Measurements from ENCODE around the gene RPL26.
"Not testable (repeated sequence)": the region's sequence is repeated elsewhere in the genome, so short reads cannot be mapped to it uniquely, and the experiment has no call there.

RPL26 gene

DNA sequence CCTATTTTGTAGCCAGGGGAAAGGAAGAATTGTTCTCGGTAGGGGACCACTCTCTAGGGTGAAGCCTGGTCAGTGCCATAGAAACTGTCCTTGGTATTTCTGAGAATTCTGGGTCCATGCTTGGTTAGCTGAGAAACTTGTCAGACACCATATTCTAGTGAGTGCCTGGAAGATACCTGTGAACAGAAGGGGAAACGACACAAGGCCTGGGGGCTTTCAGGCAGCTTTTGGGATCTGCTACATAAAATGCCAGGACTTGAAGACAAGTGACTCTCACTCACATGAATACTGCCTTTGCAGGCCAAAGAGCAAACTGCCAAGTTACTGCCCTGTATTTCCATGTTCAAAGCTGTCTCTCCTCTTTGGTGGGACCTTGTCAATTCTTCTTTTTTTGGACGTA lies 25.1 kb downstream of the RPL26 start:
- DNase-seq (ENCODE audit: low read depth): no peak
- TF ChIP-seq, protein P1, sequence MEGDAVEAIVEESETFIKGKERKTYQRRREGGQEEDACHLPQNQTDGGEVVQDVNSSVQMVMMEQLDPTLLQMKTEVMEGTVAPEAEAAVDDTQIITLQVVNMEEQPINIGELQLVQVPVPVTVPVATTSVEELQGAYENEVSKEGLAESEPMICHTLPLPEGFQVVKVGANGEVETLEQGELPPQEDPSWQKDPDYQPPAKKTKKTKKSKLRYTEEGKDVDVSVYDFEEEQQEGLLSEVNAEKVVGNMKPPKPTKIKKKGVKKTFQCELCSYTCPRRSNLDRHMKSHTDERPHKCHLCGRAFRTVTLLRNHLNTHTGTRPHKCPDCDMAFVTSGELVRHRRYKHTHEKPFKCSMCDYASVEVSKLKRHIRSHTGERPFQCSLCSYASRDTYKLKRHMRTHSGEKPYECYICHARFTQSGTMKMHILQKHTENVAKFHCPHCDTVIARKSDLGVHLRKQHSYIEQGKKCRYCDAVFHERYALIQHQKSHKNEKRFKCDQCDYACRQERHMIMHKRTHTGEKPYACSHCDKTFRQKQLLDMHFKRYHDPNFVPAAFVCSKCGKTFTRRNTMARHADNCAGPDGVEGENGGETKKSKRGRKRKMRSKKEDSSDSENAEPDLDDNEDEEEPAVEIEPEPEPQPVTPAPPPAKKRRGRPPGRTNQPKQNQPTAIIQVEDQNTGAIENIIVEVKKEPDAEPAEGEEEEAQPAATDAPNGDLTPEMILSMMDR (conservative IDR thresholded peaks at IDR 0.05; ENCODE audit: control insufficient read depth, insufficient read depth, low read depth, low read length): no peak
- H3K4me3 ChIP-seq (ENCODE audit: control insufficient read depth, low read depth, low read length): no peak overlapping the region

DNA sequence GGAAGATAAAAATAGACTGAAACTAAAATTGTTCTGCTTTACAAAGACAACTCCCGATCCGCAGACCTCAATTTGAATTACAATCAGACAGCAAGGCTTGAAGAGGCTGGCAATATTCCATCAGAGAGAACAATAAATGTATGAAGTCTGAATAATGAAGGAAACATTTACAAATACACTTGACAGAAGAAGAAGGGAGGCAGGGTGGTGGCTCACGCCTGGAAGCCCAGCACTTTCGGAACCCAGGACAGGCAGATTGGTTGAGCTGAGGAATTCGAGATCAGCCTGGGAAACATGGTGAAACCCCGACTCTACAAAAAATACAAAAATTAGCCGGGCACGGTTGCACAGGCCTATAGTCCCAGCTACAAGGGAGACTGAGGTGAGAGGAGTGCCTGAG lies 28.8 kb downstream of the RPL26 start:
- TF ChIP-seq, protein P1 (conservative IDR thresholded peaks at IDR 0.05; ENCODE audit: control insufficient read depth, insufficient read depth, low read depth, low read length): no peak
- DNase-seq (ENCODE audit: low read depth): no peak
- no peak overlapping the region for H3K4me3 ChIP-seq (ENCODE audit: control insufficient read depth, low read depth, low read length)

DNA sequence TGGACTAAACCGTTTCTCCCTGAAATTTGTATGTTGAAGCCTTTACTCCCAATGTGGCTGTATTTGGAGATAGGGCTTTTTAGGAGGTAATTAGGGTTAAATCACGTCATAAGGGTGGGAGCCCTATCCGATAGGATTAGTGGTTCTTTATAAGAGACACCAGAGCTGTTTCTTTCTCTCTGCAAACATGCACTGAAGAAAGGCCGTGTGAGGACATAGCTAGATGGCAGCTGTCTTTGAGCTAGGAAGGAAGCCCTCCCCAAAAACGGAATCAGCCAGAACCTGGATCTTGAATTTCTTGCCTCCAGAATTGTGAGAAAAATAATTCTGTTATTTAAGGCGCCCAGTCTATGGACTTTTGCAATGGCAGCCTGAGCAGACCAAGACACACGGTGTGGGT lies 29.3 kb downstream of the RPL26 start:
- H3K4me3 ChIP-seq (ENCODE audit: control insufficient read depth, low read depth, low read length): no peak overlapping the region
- no peak for DNase-seq (ENCODE audit: low read depth)
- TF ChIP-seq, protein P1 (conservative IDR thresholded peaks at IDR 0.05; ENCODE audit: control insufficient read depth, insufficient read depth, low read depth, low read length): no peak

DNA sequence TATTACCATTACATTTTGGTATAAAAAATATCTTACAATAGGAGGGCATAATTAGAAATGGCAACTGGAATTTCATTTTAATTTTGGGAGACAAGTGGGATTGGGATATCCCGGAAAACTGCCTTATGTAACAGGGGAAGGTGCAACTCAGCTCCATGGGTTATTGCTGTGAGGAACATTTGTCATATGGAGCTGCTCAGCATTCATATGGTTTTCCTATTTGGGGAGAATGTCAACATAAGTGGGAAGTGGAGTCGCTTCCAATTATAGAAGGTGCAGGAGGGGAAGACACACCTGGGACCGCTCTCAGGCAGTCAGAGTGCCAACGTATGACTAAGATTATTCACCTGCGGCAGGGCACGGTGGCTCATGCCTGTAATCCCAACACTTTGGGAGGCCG lies 32.7 kb downstream of the RPL26 start:
- TF ChIP-seq, protein P1 (conservative IDR thresholded peaks at IDR 0.05; ENCODE audit: control insufficient read depth, insufficient read depth, low read depth, low read length): no peak
- DNase-seq (ENCODE audit: low read depth): no peak
- H3K4me3 ChIP-seq (ENCODE audit: control insufficient read depth, low read depth, low read length): no peak overlapping the region

DNA sequence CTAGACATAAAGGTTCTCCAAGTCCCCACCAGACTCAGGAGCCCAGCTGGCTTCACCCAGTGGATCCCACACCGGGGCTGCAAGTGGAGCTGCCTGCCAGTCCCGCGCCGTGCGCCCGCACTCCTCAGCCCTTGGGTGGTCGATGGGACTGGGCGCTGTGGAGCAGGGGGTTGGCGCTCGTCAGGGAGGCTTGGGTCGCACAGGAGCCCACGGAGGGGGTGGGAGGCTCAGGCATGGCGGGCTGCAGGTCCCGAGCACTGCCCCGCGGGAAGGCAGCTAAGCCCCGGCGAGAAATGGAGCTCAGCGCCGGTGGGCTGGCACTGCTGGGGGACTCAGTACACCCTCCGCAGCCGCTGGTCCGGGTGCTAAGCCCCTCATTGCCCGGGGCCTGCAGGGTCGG lies 36.0 kb downstream of the RPL26 start:
- DNase-seq (ENCODE audit: low read depth); H3K4me3 ChIP-seq (ENCODE audit: control insufficient read depth, low read depth, low read length): not testable (repeated sequence)

DNA sequence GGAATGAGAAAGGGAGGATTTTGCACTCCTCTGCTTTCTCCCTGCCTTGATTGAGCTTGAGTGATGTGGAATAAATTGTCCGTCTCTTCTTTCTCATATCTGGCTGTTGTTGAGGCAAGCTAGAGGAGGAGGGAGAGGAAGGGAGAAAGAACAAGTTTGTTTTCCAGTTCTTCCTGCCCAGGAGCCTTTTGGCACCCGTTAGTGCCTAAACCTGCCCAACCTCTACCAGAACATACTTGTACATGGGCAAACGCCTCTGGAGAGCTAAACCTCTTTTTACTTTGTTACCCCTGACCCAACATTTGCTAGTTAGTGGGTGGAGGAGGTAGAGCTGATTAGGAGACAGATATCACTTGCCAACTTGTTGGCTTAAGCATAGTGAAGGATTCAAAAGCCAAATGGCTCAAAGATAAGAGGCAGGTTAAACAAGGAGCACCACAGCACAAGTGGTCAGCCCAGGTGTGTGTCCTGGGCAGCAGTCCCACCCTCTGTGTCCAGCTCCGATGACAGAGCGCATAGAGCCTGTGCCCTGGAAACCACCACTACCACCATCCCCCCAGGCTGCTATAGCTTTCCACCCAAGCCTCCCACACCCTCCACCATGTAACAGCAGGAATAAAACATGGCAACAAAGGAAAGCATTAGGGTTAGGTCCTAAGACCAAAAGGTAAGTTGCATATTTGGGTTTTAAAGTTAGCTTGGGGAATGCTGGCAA lies 36.9 kb downstream of the RPL26 start:
- no peak for DNase-seq (ENCODE audit: low read depth)
- no peak overlapping the region for H3K4me3 ChIP-seq (ENCODE audit: control insufficient read depth, low read depth, low read length)
- TF ChIP-seq, protein P1 (conservative IDR thresholded peaks at IDR 0.05; ENCODE audit: control insufficient read depth, insufficient read depth, low read depth, low read length): no peak

DNA sequence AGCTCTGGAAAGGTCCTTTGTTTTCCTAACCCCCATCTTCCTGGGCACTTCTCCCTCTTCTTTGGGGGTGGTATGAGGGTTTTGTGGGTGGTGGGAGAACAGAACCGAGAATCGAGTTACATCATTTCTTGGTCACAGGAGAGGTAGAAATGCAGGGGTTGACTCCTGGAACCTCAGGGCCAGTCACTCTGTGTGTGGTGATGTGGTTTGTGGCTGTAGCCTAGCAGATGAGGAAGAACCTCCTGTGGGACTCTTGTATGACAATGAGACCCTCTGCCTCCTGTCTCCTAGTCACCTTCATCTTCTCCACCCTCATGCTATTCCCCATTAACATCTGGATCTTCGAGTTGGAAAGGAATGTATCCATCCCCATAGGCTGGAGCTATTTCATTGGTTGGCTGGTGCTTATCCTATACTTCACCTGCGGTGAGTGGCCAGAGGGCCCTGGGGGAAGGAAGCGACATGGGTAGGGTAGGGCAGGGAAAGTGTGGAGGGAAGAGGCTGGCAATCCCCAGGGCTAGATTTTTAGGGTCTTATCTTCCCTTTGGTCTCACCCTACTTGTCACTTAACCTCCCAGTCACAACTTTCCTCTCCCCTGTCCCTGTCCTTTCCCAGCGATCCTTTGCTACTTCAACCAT lies 37.8 kb downstream of the RPL26 start:
- no peak overlapping the region for H3K4me3 ChIP-seq (ENCODE audit: control insufficient read depth, low read depth, low read length)
- TF ChIP-seq, protein P1 (conservative IDR thresholded peaks at IDR 0.05; ENCODE audit: control insufficient read depth, insufficient read depth, low read depth, low read length): no peak
- DNase-seq (ENCODE audit: low read depth): no peak
